Measurements from ENCODE around the gene SMAP1.

Gene SMAP1

GRCh38 chr6:70651326-70651905 lies 16.3 kb upstream of the SMAP1 start:
- Histone ChIP-seq H3K4me1 (peaks cover 0 to 8% (median 5%) of the 10 kb centered on the region in 10 experiments; a peak in 9 of 20 replicates), H3K4me2 (peak overlapping the region in 6 of 11 experiments; percentile 1 to 37 (median 21); a peak in 7 of 22 replicates), H4K20me1 (no peaks in the 10 kb centered on the region), H3K9ac (no peak overlapping the region), H3K27me3 (no peaks in the 10 kb centered on the region), H3K27ac (no peak overlapping the region), H3K9me3 (replicated peaks in 1 of 11) (no peaks in the 10 kb centered on the region), H3K4me3 (no peak overlapping the region), H3K36me3 (no peaks in the 10 kb centered on the region)
- TF ChIP-seq Cebpa-rat (IDR thresholded peaks at IDR 0.05) = no peak

GRCh38 chr6:70652216-70652615 lies 15.5 kb upstream of the SMAP1 start:
- Histone ChIP-seq H3K27ac (no peak overlapping the region), H3K36me3 (no peaks in the 10 kb centered on the region), H3K9ac (no peak overlapping the region), H3K4me2 (no peak overlapping the region), H3K9me3 (replicated peaks in 1 of 11) (no peaks in the 10 kb centered on the region), H4K20me1 (no peaks in the 10 kb centered on the region), H3K4me1 (peaks cover 0 to 8% (median 5%) of the 10 kb centered on the region in 10 experiments; a peak in 9 of 20 replicates), H3K27me3 (no peaks in the 10 kb centered on the region), H3K4me3 (no peak overlapping the region)
- no peak for TF ChIP-seq Cebpa-rat (IDR thresholded peaks at IDR 0.05)

- H3K4me2 ChIP-seq = no peak overlapping the region
- H3K9ac ChIP-seq = no peak overlapping the region
- no peaks in the 10 kb centered on the region for H3K36me3 ChIP-seq
- H3K9me3 ChIP-seq (replicated peaks in 1 of 11) = no peaks in the 10 kb centered on the region
- H3K27me3 ChIP-seq = no peaks in the 10 kb centered on the region
- no peak overlapping the region for H3K4me3 ChIP-seq
- no peak overlapping the region for H3K27ac ChIP-seq
- H3K4me1 ChIP-seq = no peaks in the 10 kb centered on the region
- no peak for TF ChIP-seq Cebpa-rat (IDR thresholded peaks at IDR 0.05)
- H4K20me1 ChIP-seq = no peaks in the 10 kb centered on the region
These were observed 10.0 kb upstream of the SMAP1 start for GRCh38 chr6:70657706-70658105.

GRCh38 chr6:70663881-70664466 lies 3.7 kb upstream of the SMAP1 start:
- Histone ChIP-seq H3K9me3 (replicated peaks in 1 of 11) (no peaks in the 10 kb centered on the region), H3K4me1 (peaks cover 8 to 14% (median 10%) of the 10 kb centered on the region in 10 experiments), H3K36me3 (no peaks in the 10 kb centered on the region), H4K20me1 (peaks cover 0 to 8% (median under 1%) of the 10 kb centered on the region in 11 experiments; a peak in 8 of 22 replicates), H3K9ac (no peak overlapping the region), H3K27ac (no peak overlapping the region), H3K4me3 (no peak overlapping the region), H3K4me2 (no peak overlapping the region), H3K27me3 (no peaks in the 10 kb centered on the region)
- TF ChIP-seq Cebpa-rat (IDR thresholded peaks at IDR 0.05) = no peak

GRCh38 chr6:70666706-70667105 lies 977 bp upstream of the SMAP1 start:
- Histone ChIP-seq H3K27ac (peak overlapping the region in 10 of 11 experiments; percentile 83 to 94 (median 88); a peak in 16 of 22 replicates), H3K9ac (peak overlapping the region in 3 of 11 experiments; percentile 89 to 95 (median 89); a peak in 2 of 22 replicates), H4K20me1 (peaks cover 0 to 35% (median 19%) of the 10 kb centered on the region in 11 experiments; a peak in 14 of 22 replicates), H3K4me1 (peaks cover 19 to 36% (median 33%) of the 10 kb centered on the region in 10 experiments), H3K4me2 (peak overlapping the region; percentile 77 to 96 (median 90)), H3K9me3 (replicated peaks in 1 of 11) (no peaks in the 10 kb centered on the region), H3K4me3 (peak overlapping the region in 6 of 10 experiments; percentile 79 to 95 (median 88); a peak in 7 of 20 replicates), H3K36me3 (peaks cover 0 to 6% (median 4%) of the 10 kb centered on the region in 11 experiments; a peak in 3 of 22 replicates), H3K27me3 (no peaks in the 10 kb centered on the region)
- no peak for TF ChIP-seq Cebpa-rat (IDR thresholded peaks at IDR 0.05)

GRCh38 chr6:70667256-70667710 lies 400 bp upstream of the SMAP1 start:
- Histone ChIP-seq H3K27me3 (no peaks in the 10 kb centered on the region), H3K4me1 (peaks cover 19 to 40% (median 33%) of the 10 kb centered on the region in 10 experiments), H3K4me2 (peak overlapping the region; percentile 77 to 96 (median 90)), H3K9me3 (replicated peaks in 1 of 11) (no peaks in the 10 kb centered on the region), H4K20me1 (peaks cover 0 to 39% (median 25%) of the 10 kb centered on the region in 11 experiments; a peak in 14 of 22 replicates), H3K36me3 (peaks cover 0 to 6% (median 4%) of the 10 kb centered on the region in 11 experiments; a peak in 3 of 22 replicates), H3K4me3 (peak overlapping the region; percentile 79 to 98 (median 90)), H3K9ac (peak overlapping the region; percentile 84 to 95 (median 89); a peak in 21 of 22 replicates), H3K27ac (peak overlapping the region; percentile 83 to 94 (median 88))
- TF ChIP-seq Cebpa-rat (IDR thresholded peaks at IDR 0.05) = no peak

- peaks cover 0 to 49% (median 32%) of the 10 kb centered on the region in 11 experiments; a peak in 14 of 22 replicates for H4K20me1 ChIP-seq
- H3K9me3 ChIP-seq (replicated peaks in 1 of 11) = no peaks in the 10 kb centered on the region
- H3K4me2 ChIP-seq = peak overlapping the region; percentile 77 to 96 (median 91)
- peak overlapping the region; percentile 83 to 94 (median 88) for H3K27ac ChIP-seq
- TF ChIP-seq Cebpa-rat (IDR thresholded peaks at IDR 0.05) = no peak
- H3K4me1 ChIP-seq = peaks cover 22 to 52% (median 33%) of the 10 kb centered on the region in 10 experiments
- peak overlapping the region; percentile 84 to 95 (median 89) for H3K9ac ChIP-seq
- H3K36me3 ChIP-seq = peaks cover 0 to 6% (median 4%) of the 10 kb centered on the region in 11 experiments; a peak in 3 of 22 replicates
- peak overlapping the region; percentile 79 to 98 (median 90) for H3K4me3 ChIP-seq
- no peaks in the 10 kb centered on the region for H3K27me3 ChIP-seq
These were observed 773 bp downstream of the SMAP1 start for GRCh38 chr6:70668499-70668812.

GRCh38 chr6:70669133-70669532 lies 1.4 kb downstream of the SMAP1 start:
- peaks cover 0 to 51% (median 32%) of the 10 kb centered on the region in 11 experiments; a peak in 14 of 22 replicates for H4K20me1 ChIP-seq

GRCh38 chr6:70672549-70672948 lies 4.9 kb downstream of the SMAP1 start:
- H3K4me3 ChIP-seq = no peak overlapping the region
- H3K27me3 ChIP-seq = no peaks in the 10 kb centered on the region
- H3K4me1 ChIP-seq = peaks cover 13 to 49% (median 25%) of the 10 kb centered on the region in 10 experiments
- peaks cover 0 to 14% (median 4%) of the 10 kb centered on the region in 11 experiments; a peak in 4 of 22 replicates for H3K36me3 ChIP-seq
- H3K9me3 ChIP-seq (replicated peaks in 1 of 11) = peaks cover 0 to 4% (median 0%) of the 10 kb centered on the region in 11 experiments; a peak in 1 of 22 replicates
- peak overlapping the region in 2 of 11 experiments; percentile 13 to 24; a peak in 2 of 22 replicates for H3K4me2 ChIP-seq
- H3K27ac ChIP-seq = no peak overlapping the region
- H3K9ac ChIP-seq = no peak overlapping the region
- H4K20me1 ChIP-seq = peaks cover 0 to 77% (median 47%) of the 10 kb centered on the region in 11 experiments; a peak in 14 of 22 replicates
- no peak for TF ChIP-seq Cebpa-rat (IDR thresholded peaks at IDR 0.05)

More at GRCh38 chr6:70669133-70669532, 1.4 kb downstream of the SMAP1 start:
- Histone ChIP-seq H3K36me3 (peaks cover 0 to 8% (median 4%) of the 10 kb centered on the region in 11 experiments; a peak in 4 of 22 replicates), H3K4me3 (peak overlapping the region; percentile 79 to 98 (median 90)), H3K9me3 (replicated peaks in 1 of 11) (no peaks in the 10 kb centered on the region), H3K27ac (peak overlapping the region in 4 of 11 experiments; percentile 17 to 93 (median 88); a peak in 1 of 22 replicates), H3K4me2 (peak overlapping the region; percentile 77 to 96 (median 91)), H3K4me1 (peaks cover 22 to 58% (median 33%) of the 10 kb centered on the region in 10 experiments), H3K27me3 (no peaks in the 10 kb centered on the region), H3K9ac (peak overlapping the region; percentile 41 to 95 (median 89); a peak in 17 of 22 replicates)
- TF ChIP-seq Cebpa-rat (IDR thresholded peaks at IDR 0.05) = no peak
